PC-9 (cell line): ENCODE data around the gene DEFB121. TPM values are rescaled to one million over a fixed set of nuclear protein-coding genes. Genes with fewer than 3 reads are reported as not detected.

ENCODE experiments used
- BruUV-seq: library from RNA; stranded (reverse); fragments of 400-500 nt; replicated peaks from 2 replicates; lab custom pipeline; 2021; lab: Mats Ljungman, UMichigan
- CTCF ChIA-PET: fragments of 300-600 bp; sonication (Branson Sonifier 250); formaldehyde crosslinking; loops from one replicate; lab custom pipeline; 2022; ENCODE audit warnings: antibody characterized with exemption; lab: Charles Lee
- POLR2A ChIA-PET: fragments of 300-600 bp; sonication (Branson Sonifier 250); formaldehyde crosslinking; loops from one replicate; lab custom pipeline; 2022; ENCODE audit warnings: antibody characterized with exemption; ENCODE audit not compliant: unreplicated experiment; lab: Charles Lee
- DNase-seq, 2 experiments: peaks; one replicate each; pipeline versions ENCODE4 v3.0.0 to v3.0.0-alpha.2; 2015 to 2022; ENCODE audit warnings: mixed read lengths in 1 of 2
- H2AFZ ChIP-seq: fragments of 200-600 bp; sonication (generic); 2 replicates; pipeline ENCODE4 v1.8.1; 2017; ENCODE audit warnings: antibody characterized with exemption
- H3F3A ChIP-seq: fragments of 200-600 bp; sonication (generic); 2 replicates; pipeline ENCODE4 v1.8.1; 2017; ENCODE audit warnings: antibody characterized with exemption, mild to moderate bottlenecking, low read depth; ENCODE audit not compliant: insufficient read depth
- H3K27ac ChIP-seq: fragments of 200-600 bp; sonication (generic); 2 replicates; pipeline ENCODE4 v1.6.1; 2016; ENCODE audit warnings: mixed run types
- H3K27me3 ChIP-seq: fragments of 200-600 bp; sonication (generic); 2 replicates; pipeline ENCODE4 v1.6.1; 2016; ENCODE audit warnings: low read depth, mixed run types; ENCODE audit not compliant: insufficient read depth
- H3K36me3 ChIP-seq: fragments of 200-600 bp; sonication (generic); 2 replicates; pipeline ENCODE4 v1.6.1; 2016; ENCODE audit warnings: low read depth, mixed run types
- H3K4me1 ChIP-seq: fragments of 200-600 bp; sonication (generic); replicated peaks from 2 replicates; pipeline ENCODE4 v1.6.1; 2016; ENCODE audit warnings: mixed run types; ENCODE audit not compliant: insufficient read depth
- H3K4me2 ChIP-seq: fragments of 200-600 bp; sonication (generic); 2 replicates; pipeline ENCODE4 v1.6.1; 2017; ENCODE audit warnings: mixed run types
- H3K4me3 ChIP-seq: fragments of 200-600 bp; sonication (generic); 2 replicates; pipeline ENCODE4 v1.6.1; 2016; ENCODE audit warnings: mixed run types
- H3K79me2 ChIP-seq: fragments of 200-600 bp; sonication (generic); 2 replicates; pipeline ENCODE4 v1.6.1; 2017; ENCODE audit warnings: low read depth, mixed run types
- H3K9me2 ChIP-seq: fragments of 200-600 bp; sonication (generic); 2 replicates; pipeline ENCODE4 v1.8.1; 2017; ENCODE audit warnings: mild to moderate bottlenecking; ENCODE audit not compliant: insufficient read depth
- H3K9me3 ChIP-seq: fragments of 200-600 bp; sonication (generic); 2 replicates; pipeline ENCODE4 v1.8.1; 2016; ENCODE audit warnings: low read depth; ENCODE audit not compliant: insufficient read depth
- H4K20me1 ChIP-seq: fragments of 200-600 bp; sonication (generic); 2 replicates; pipeline ENCODE4 v1.8.1; 2017; ENCODE audit not compliant: insufficient read depth
- EZH2 ChIP-seq: fragments of 200-600 bp; sonication (generic); IDR thresholded peaks from 2 replicates; pipeline ENCODE4 v1.8.0; 2017; ENCODE audit warnings: antibody characterized with exemption, low read depth
- intact Hi-C: fragments of 100-400 bp; cut with micrococcal nuclease; formaldehyde crosslinking; loops from one replicate; pipeline ENCODE4 v1.10.0; 2022; ENCODE audit not compliant: unreplicated experiment
- total RNA-seq: library from RNA; stranded (reverse); gene quantifications from 2 replicates; pipeline ENCODE4 v1.2.3, GENCODE V29; 2021
- TF ChIP-seq, protein P1 (sequence below): fragments of 200-600 bp; sonication (generic); conservative IDR thresholded peaks from 2 replicates; pipeline ENCODE4 v1.6.1; 2017; ENCODE audit warnings: mixed run types, antibody characterized with exemption, mild to moderate bottlenecking, moderate library complexity

The DEFB121 gene
- total RNA-seq, 1 experiment from 2014 or later = not detected

- H3K4me2 ChIP-seq = no peak overlapping the region
- no peaks in the 10 kb centered on the region for H4K20me1 ChIP-seq
- no peaks in the 10 kb centered on the region for H3K9me3 ChIP-seq
- H3F3A ChIP-seq = no peaks in the 10 kb centered on the region
- POLR2A ChIA-PET = no interaction called here
- H3K4me1 ChIP-seq = no peaks in the 10 kb centered on the region
- BruUV-seq = no TSS peak
- no peak for TF ChIP-seq EZH2
- TF ChIP-seq, protein P1, sequence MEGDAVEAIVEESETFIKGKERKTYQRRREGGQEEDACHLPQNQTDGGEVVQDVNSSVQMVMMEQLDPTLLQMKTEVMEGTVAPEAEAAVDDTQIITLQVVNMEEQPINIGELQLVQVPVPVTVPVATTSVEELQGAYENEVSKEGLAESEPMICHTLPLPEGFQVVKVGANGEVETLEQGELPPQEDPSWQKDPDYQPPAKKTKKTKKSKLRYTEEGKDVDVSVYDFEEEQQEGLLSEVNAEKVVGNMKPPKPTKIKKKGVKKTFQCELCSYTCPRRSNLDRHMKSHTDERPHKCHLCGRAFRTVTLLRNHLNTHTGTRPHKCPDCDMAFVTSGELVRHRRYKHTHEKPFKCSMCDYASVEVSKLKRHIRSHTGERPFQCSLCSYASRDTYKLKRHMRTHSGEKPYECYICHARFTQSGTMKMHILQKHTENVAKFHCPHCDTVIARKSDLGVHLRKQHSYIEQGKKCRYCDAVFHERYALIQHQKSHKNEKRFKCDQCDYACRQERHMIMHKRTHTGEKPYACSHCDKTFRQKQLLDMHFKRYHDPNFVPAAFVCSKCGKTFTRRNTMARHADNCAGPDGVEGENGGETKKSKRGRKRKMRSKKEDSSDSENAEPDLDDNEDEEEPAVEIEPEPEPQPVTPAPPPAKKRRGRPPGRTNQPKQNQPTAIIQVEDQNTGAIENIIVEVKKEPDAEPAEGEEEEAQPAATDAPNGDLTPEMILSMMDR = no peak
- H3K9me2 ChIP-seq = no peaks in the 10 kb centered on the region
- DNase-seq = no peak
- peaks cover 29% of the 10 kb centered on the region for H3K27me3 ChIP-seq
- no peaks in the 10 kb centered on the region for H3K79me2 ChIP-seq
- H3K36me3 ChIP-seq = no peaks in the 10 kb centered on the region
- intact Hi-C loops = no loop called here
- CTCF ChIA-PET = no interaction called here
- H3K4me3 ChIP-seq = no peak overlapping the region
- H3K27ac ChIP-seq = no peak overlapping the region
- H2AFZ ChIP-seq = no peak overlapping the region
Observed at GRCh38 chr20:31392836-31393235, 13.2 kb downstream of the DEFB121 start.

DNA sequence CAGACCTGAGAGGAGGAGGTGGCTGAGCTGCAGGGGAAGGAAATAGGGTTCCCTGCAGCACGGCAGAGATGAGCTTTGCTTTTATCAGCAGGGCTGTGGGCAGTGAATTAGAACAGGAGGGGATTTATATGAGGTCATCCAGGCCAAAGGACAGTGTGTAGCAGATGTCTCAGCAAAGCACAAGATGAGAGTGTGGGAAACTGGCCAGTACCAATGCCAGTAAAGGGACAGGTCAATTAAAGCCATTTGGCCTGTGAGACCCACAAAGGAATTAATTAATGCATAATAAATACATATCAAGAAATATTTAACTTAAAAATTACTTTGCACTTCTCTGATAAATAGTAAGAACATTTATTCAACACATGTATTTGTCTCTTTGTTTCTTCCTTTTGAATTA is 15.5 kb downstream of the DEFB121 start, which contains the start of gene DEFB119:
Gene DEFB119, minus strand, starts transcription at position 101 of the 400 bp plus-strand sequence. CDS start 107 bp downstream, outside the sequence.
- ChIA-PET CTCF (no interaction called here), POLR2A (no interaction called here)
- H4K20me1 ChIP-seq = no peaks in the 10 kb centered on the region

GRCh38 chr20:31374346-31374745 is 31.7 kb downstream of the DEFB121 start:
- Histone ChIP-seq H3K27me3 (peaks cover 70% of the 10 kb centered on the region), H4K20me1 (no peaks in the 10 kb centered on the region), H2AFZ (no peak overlapping the region), H3K27ac (no peak overlapping the region), H3K9me2 (no peaks in the 10 kb centered on the region), H3K9me3 (no peaks in the 10 kb centered on the region), H3K36me3 (no peaks in the 10 kb centered on the region), H3K4me3 (no peak overlapping the region), H3K79me2 (no peaks in the 10 kb centered on the region), H3K4me2 (no peak overlapping the region), H3F3A (no peaks in the 10 kb centered on the region), H3K4me1 (no peaks in the 10 kb centered on the region)
- ChIA-PET CTCF (no interaction called here), POLR2A (no interaction called here)
- TF ChIP-seq, protein P1 = no peak
- TF ChIP-seq EZH2 = no peak
- DNase-seq = no peak
- no TSS peak for BruUV-seq
- intact Hi-C loops = no loop called here

More for the DNA sequence above, 15.5 kb downstream of the DEFB121 start, which contains the start of gene DEFB119:
- Histone ChIP-seq H3K4me1 (no peaks in the 10 kb centered on the region), H3K4me2 (no peak within 1 kb of the TSS), H3K36me3 (no peaks in the 10 kb centered on the region), H3K9me2 (no peaks in the 10 kb centered on the region), H3K27me3 (peaks cover 44% of the 10 kb centered on the region), H3K4me3 (no peak within 1 kb of the TSS), H2AFZ (no peak within 1 kb of the TSS), H3K9me3 (no peaks in the 10 kb centered on the region), H3K27ac (no peak within 1 kb of the TSS), H3K79me2 (no peaks in the 10 kb centered on the region), H3F3A (no peaks in the 10 kb centered on the region)
- no TSS peak for BruUV-seq
- TF ChIP-seq EZH2 = no peak
- TF ChIP-seq, protein P1 = no peak
- DNase-seq = no peak
- intact Hi-C loops = no loop called here
